GM12801 (cell line): ENCODE results near the gene MYO18A.

Experiments
- CTCF ChIP-seq: IDR thresholded peaks from one replicate; pipeline ENCODE4 v1.5.1; 2011; ENCODE audit warnings: control low read depth; ENCODE audit not compliant: insufficient read length; ENCODE audit errors: extremely low read depth

The MYO18A gene

GRCh38 chr17:29160253-29160652 is 19.9 kb downstream of the MYO18A start:
- no peak for TF ChIP-seq CTCF

GRCh38 chr17:29159306-29159860 is 20.8 kb downstream of the MYO18A start:
- TF ChIP-seq CTCF, result no peak

DNA sequence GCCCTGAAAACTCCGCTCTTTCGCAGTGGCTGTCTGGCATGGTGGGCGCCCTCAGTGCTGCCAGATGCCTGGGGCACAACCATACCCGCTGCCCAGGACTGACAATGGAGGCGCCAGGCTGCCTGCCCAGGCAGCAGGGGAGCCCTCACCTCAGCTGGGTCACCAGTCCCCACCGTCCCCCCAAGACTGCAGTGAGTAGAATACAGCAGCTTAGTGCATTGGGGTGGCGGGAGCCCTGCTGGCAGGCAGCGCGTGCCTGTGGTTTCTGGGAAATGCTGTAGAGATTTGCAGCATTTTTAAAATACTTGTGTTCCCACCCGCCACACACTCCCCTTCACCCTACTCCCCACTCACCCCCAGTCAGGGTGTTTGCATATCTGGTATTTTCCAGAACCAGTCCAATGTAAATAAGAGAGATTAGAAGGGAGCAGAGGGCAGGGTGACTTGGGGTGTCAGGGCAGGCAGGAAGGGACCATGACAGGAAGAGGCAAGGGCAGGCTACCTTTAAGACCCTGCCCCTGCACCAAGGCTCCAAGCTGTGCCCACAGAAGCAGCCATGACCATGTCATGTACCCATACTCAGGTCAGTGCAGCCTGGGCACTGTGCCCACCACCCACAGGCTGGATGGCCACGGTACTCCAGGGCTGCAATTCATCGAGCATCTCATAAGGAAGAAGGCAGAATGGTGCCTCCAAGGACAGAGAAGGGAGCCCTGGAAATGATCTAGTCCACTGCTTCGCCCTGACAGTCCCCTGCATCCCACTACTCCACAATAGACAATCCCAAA is 21.5 kb downstream of the MYO18A start:
- TF ChIP-seq CTCF, result no peak

GRCh38 chr17:29158096-29158487 is 22.1 kb downstream of the MYO18A start:
- no peak for TF ChIP-seq CTCF

GRCh38 chr17:29157310-29157709 is 22.9 kb downstream of the MYO18A start:
- TF ChIP-seq CTCF, result no peak

DNA sequence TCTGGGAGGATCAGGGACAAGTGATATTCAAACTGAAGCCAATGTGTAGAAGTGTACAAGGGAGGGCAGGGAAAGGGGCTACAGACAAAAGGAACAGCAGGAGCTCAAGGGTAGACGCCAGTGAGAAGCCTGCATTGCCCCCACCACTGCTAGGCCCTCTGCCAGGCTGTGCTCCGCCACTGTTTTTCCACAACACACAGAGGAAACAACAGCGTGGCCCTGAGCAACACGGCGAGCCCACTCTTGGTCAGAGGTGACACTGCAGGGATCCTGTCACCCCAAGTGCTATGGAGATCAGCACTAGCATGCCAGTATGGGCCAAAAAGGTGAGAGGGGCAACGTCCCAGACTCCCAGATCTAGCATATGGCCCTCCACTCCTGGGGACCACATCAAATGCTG is 23.4 kb downstream of the MYO18A start:
- no peak for TF ChIP-seq CTCF

DNA sequence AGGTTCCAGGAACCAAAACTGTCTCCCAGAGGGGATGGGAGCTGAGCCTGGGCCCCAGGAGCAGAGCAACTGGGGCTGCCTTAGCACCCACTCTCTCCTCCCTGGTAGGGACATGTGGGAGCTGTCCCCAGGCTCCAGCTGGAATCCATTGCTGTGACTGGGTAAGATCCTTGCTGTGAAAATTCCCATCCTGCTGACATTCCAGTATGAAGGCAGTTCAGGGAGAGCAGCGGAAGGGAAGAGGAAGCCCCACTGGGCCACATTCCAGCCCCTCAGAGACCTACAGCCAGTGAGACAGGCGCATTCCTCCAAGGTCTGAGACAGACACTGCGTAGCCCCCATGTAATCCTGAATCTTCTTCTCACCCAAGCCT is 24.2 kb downstream of the MYO18A start:
- no peak for TF ChIP-seq CTCF
